PC-3 (cell line): ENCODE data around the gene GAP43. TPM values are rescaled to one million over a fixed set of nuclear protein-coding genes. Genes with fewer than 3 reads are reported as not detected.

Experiments used
- ATAC-seq: fragments of 200-7000 bp; cut with Tn5 transposase; 2 replicates; pipeline ENCODE4 v1.9.1; 2020; ENCODE audit warnings: mild to moderate bottlenecking, moderate library complexity
- BruUV-seq: library from RNA; stranded (reverse); fragments of 400-500 nt; replicated peaks from 2 replicates; lab custom pipeline; 2021; lab: Mats Ljungman, UMichigan
- CTCF ChIA-PET: fragments of 300-600 bp; sonication (Branson Sonifier 250); formaldehyde crosslinking; loops from one replicate; lab custom pipeline; 2022; ENCODE audit warnings: antibody characterized with exemption; lab: Charles Lee
- POLR2A ChIA-PET: fragments of 300-600 bp; sonication (Branson Sonifier 250); formaldehyde crosslinking; loops from one replicate; lab custom pipeline; 2022; ENCODE audit warnings: antibody characterized with exemption; ENCODE audit not compliant: unreplicated experiment; lab: Charles Lee
- DNase-seq: peaks from one replicate; pipeline ENCODE4 v3.0.0-alpha.2; 2015
- H2AFZ ChIP-seq: fragments of 300-600 bp; sonication (generic); 2 replicates; pipeline ENCODE4 v1.6.0; 2016; ENCODE audit warnings: antibody characterized with exemption, low read length
- H3F3A ChIP-seq: fragments of 300-600 bp; sonication (generic); one replicate; pipeline ENCODE4 v1.6.0; 2017; ENCODE audit warnings: antibody characterized with exemption, low read length, control low read depth, mild to moderate bottlenecking; ENCODE audit not compliant: unreplicated experiment
- H3K27ac ChIP-seq: fragments of 300-600 bp; sonication (generic); 2 replicates; pipeline ENCODE4 v1.5.1; 2016; ENCODE audit warnings: mild to moderate bottlenecking, low read length
- H3K27me3 ChIP-seq: fragments of 300-600 bp; sonication (generic); 2 replicates; pipeline ENCODE4 v1.6.1; 2016; ENCODE audit warnings: low read length, mixed read lengths
- H3K36me3 ChIP-seq: fragments of 300-600 bp; sonication (generic); 2 replicates; pipeline ENCODE4 v1.6.1; 2016; ENCODE audit warnings: low read depth, mixed run types, low read length, mixed read lengths
- H3K4me1 ChIP-seq: fragments of 300-600 bp; sonication (generic); 2 replicates; pipeline ENCODE4 v1.5.1; 2016; ENCODE audit warnings: low read length; ENCODE audit not compliant: insufficient read depth
- H3K4me2 ChIP-seq: fragments of 300-600 bp; sonication (generic); 2 replicates; pipeline ENCODE4 v1.6.0; 2016; ENCODE audit warnings: low read length
- H3K4me3 ChIP-seq: fragments of 300-600 bp; sonication (generic); 2 replicates; pipeline ENCODE4 v1.5.1; 2016; ENCODE audit warnings: mild to moderate bottlenecking, low read length, mixed read lengths
- H3K79me2 ChIP-seq: fragments of 300-600 bp; sonication (generic); 2 replicates; pipeline ENCODE4 v1.6.1; 2017; ENCODE audit warnings: low read length, mixed read lengths
- H3K9ac ChIP-seq: fragments of 300-600 bp; sonication (generic); 2 replicates; pipeline ENCODE4 v1.6.0; 2016; ENCODE audit warnings: mild to moderate bottlenecking, low read length
- H3K9me2 ChIP-seq: fragments of 300-600 bp; sonication (generic); replicated peaks from 2 replicates; pipeline ENCODE4 v1.6.1; 2016; ENCODE audit warnings: mixed run types, low read length, mixed read lengths
- H3K9me3 ChIP-seq: fragments of 300-600 bp; sonication (generic); 2 replicates; pipeline ENCODE4 v1.6.1; 2016; ENCODE audit warnings: low read length, mixed read lengths
- H4K20me1 ChIP-seq: fragments of 300-600 bp; sonication (generic); 2 replicates; pipeline ENCODE4 v1.6.1; 2016; ENCODE audit warnings: low read length, mixed read lengths
- EZH2 ChIP-seq: fragments of 300-600 bp; sonication (generic); IDR thresholded peaks from one replicate; pipeline ENCODE4 v1.6.1; 2017; ENCODE audit warnings: antibody characterized with exemption, mild to moderate bottlenecking, low read length; ENCODE audit not compliant: unreplicated experiment
- EZH2phosphoT487 ChIP-seq: fragments of 300-600 bp; sonication (generic); IDR thresholded peaks from 2 replicates; pipeline ENCODE4 v1.6.1; 2018; ENCODE audit warnings: mild to moderate bottlenecking, antibody characterized with exemption, low read length, borderline replicate concordance
- intact Hi-C: fragments of 100-400 bp; cut with micrococcal nuclease; formaldehyde crosslinking; loops from 2 replicates; pipeline ENCODE4 v1.9.0; 2023
- total RNA-seq: library from RNA; depleted of rRNA; stranded (reverse); fragments of >200 nt; gene quantifications from 2 replicates; pipeline ENCODE4 v1.2.3, GENCODE V29; 2014
- TF ChIP-seq, protein P1 (sequence below): fragments of 300-600 bp; sonication (generic); conservative IDR thresholded peaks from 2 replicates; pipeline ENCODE4 v1.5.1; 2017; ENCODE audit warnings: antibody characterized with exemption, low read depth, mild to moderate bottlenecking, low read length

The GAP43 gene
- total RNA-seq, 1 experiment from 2014 or later: not detected

- Histone ChIP-seq H3K27ac (no peak overlapping the region), H3K9me3 (no peaks in the 10 kb centered on the region), H3K9ac (no peak overlapping the region), H2AFZ (no peak overlapping the region), H3K79me2 (no peaks in the 10 kb centered on the region), H3K9me2 (no peaks in the 10 kb centered on the region), H3K27me3 (peaks cover 25% of the 10 kb centered on the region), H3K36me3 (no peaks in the 10 kb centered on the region), H3K4me1 (no peaks in the 10 kb centered on the region), H3K4me2 (no peak overlapping the region), H4K20me1 (no peaks in the 10 kb centered on the region), H3F3A (no peaks in the 10 kb centered on the region), H3K4me3 (no peak overlapping the region)
- CTCF ChIA-PET: no interaction called here
- POLR2A ChIA-PET: no interaction called here
- DNase-seq (no peak), ATAC-seq (no peak)
- BruUV-seq: no TSS peak
- intact Hi-C loops: no loop called here
- no peak for TF ChIP-seq EZH2
Measured at GRCh38 chr3:115577000-115577399, 46.3 kb upstream of the GAP43 start.

- Histone ChIP-seq H3K27ac (no peak overlapping the region), H3K4me2 (no peak overlapping the region), H2AFZ (no peak overlapping the region), H3K4me3 (no peak overlapping the region), H3F3A (no peaks in the 10 kb centered on the region), H3K27me3 (peaks cover 24% of the 10 kb centered on the region), H3K9ac (no peak overlapping the region), H3K4me1 (no peaks in the 10 kb centered on the region), H3K9me3 (no peaks in the 10 kb centered on the region), H4K20me1 (no peaks in the 10 kb centered on the region), H3K36me3 (no peaks in the 10 kb centered on the region), H3K79me2 (no peaks in the 10 kb centered on the region), H3K9me2 (no peaks in the 10 kb centered on the region)
- ChIA-PET CTCF (no interaction called here), POLR2A (no interaction called here)
- DNase-seq: no peak
- no TSS peak for BruUV-seq
- ATAC-seq: no peak
- TF ChIP-seq EZH2phosphoT487 (no peak), EZH2 (no peak)
- TF ChIP-seq, protein P1, sequence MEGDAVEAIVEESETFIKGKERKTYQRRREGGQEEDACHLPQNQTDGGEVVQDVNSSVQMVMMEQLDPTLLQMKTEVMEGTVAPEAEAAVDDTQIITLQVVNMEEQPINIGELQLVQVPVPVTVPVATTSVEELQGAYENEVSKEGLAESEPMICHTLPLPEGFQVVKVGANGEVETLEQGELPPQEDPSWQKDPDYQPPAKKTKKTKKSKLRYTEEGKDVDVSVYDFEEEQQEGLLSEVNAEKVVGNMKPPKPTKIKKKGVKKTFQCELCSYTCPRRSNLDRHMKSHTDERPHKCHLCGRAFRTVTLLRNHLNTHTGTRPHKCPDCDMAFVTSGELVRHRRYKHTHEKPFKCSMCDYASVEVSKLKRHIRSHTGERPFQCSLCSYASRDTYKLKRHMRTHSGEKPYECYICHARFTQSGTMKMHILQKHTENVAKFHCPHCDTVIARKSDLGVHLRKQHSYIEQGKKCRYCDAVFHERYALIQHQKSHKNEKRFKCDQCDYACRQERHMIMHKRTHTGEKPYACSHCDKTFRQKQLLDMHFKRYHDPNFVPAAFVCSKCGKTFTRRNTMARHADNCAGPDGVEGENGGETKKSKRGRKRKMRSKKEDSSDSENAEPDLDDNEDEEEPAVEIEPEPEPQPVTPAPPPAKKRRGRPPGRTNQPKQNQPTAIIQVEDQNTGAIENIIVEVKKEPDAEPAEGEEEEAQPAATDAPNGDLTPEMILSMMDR: no peak
- intact Hi-C loops: no loop called here
Measured at GRCh38 chr3:115578331-115578730, 45.0 kb upstream of the GAP43 start.

GRCh38 chr3:115580566-115580965 lies 42.7 kb upstream of the GAP43 start:
- no peak overlapping the region for H3K4me2 ChIP-seq
- no peaks in the 10 kb centered on the region for H3F3A ChIP-seq
- no peaks in the 10 kb centered on the region for H3K36me3 ChIP-seq
- H3K4me1 ChIP-seq: no peaks in the 10 kb centered on the region
- no peak overlapping the region for H3K4me3 ChIP-seq
- POLR2A ChIA-PET: no interaction called here
- no peak for DNase-seq
- H3K9me2 ChIP-seq: no peaks in the 10 kb centered on the region
- no peak overlapping the region for H2AFZ ChIP-seq
- H3K79me2 ChIP-seq: no peaks in the 10 kb centered on the region
- H3K9me3 ChIP-seq: no peaks in the 10 kb centered on the region
- H3K27ac ChIP-seq: no peak overlapping the region
- intact Hi-C loops: no loop called here
- H4K20me1 ChIP-seq: no peaks in the 10 kb centered on the region
- CTCF ChIA-PET: no interaction called here
- peaks cover 24% of the 10 kb centered on the region for H3K27me3 ChIP-seq
- no TSS peak for BruUV-seq
- TF ChIP-seq EZH2 (no peak), EZH2phosphoT487 (no peak)
- TF ChIP-seq, protein P1: no peak
- no peak overlapping the region for H3K9ac ChIP-seq
- no peak for ATAC-seq
